ENCODE results near the gene DNAJC18.
"Not testable (repeated sequence)": the region's sequence is repeated elsewhere in the genome, so short reads cannot be mapped to it uniquely, and the experiment has no call there.

DNAJC18 gene

DNA sequence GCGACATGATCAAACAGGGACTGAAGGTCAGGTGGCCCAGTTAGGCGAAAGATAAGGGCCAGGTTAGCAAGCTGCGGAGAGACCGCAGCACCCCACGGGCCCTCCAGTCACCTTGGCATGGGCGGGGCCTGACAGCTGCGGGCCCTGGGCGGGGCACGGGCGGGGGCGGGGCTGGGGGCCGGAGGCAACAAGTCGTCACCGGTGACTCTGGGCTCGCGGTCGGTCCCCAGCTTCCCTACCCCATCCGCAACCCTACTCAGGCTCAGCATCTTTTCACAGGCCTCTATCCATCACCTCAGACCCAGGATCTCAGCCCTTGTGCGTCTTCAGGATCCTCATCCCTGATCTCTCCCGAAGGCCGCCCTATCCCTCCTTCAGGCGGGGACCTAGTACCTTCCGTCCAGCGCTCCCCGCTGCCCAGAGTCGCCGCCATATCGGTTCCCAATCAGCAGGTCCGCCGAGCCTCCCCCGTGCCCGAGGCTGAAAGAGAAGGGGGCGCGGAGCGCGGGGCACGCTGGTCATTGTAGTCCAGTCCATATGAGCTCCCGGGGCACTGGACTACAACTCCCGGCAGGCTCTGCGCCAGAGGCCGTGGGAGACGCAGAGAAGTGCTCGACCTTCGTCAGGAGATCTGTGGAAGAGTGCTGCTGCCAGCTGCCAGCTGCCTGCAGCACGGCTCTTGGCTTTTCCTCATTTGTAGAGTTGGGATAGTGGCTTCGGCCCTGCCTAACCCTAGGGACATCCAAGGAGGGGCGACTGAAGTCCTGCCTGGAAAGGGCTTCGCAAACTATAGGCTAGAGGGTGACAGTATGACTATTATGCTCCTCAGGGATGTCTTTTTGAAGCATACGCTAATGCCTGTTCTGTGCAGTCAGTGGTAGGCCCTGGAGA, at the start of gene DNAJC18:
Gene DNAJC18, minus strand, starts transcription at position 513 of the 891 bp plus-strand sequence. Its CDS starts 80 bp downstream, at position 433.
- peak; percentile 81 for DNase-seq

DNA sequence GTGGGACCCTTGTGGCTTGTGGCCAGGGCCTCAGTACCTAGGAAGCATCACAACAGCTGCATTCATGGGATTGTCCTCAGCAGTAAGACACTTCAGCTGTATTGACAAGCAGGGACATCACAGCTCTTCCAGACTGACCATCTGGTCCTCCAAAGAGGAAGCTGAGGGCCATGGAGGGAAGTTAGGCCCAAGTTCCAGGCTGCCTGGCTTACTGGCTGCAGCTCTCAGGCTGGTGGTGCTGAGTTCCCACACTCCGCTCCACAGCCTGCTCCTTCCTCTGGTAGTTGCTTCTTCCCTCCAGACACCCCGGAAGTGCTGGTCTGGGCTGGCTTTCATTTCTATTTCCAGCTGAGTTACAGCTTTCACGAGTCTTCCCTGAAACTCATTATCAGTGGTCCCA, 48.9 kb upstream of the DNAJC18 start:
- DNase-seq: peak; percentile 82

DNA sequence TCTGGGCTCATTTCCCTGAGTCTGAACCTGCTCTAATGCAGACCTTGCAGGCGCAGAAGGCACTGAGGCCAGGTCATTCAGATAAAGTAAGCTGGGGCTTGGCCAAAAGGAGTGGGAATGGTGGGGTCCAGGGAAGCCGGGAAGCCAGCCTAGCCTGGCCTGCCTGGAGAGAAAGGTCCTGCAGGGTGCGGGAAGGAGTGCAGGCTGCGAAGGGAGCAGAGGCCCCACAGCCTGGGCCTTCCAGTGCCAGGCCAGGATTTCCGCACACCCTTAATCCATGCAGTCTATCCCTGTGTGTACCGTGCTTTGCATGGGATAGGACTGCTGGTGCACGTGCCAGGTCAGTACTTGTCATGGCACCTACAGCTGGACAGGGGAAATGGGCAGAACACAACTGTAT, 46.9 kb upstream of the DNAJC18 start:
- DNase-seq: no peak

DNA sequence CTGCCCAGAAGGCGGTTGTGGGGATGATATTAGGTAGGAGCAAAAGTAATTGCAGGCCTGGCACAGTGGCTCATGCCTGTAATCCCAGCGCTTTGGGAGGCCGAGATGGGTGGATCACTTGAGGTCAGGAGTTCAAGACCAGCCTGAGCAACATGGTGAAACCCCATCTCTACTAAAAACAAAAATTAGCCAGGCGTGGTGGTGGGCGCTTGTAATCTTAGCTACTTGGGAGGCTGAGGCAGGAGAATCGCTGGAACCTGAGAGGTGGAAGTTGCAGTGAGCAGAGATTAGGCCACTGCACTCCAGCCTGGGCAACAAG, 43.5 kb upstream of the DNAJC18 start:
- DNase-seq: not testable (repeated sequence)

DNA sequence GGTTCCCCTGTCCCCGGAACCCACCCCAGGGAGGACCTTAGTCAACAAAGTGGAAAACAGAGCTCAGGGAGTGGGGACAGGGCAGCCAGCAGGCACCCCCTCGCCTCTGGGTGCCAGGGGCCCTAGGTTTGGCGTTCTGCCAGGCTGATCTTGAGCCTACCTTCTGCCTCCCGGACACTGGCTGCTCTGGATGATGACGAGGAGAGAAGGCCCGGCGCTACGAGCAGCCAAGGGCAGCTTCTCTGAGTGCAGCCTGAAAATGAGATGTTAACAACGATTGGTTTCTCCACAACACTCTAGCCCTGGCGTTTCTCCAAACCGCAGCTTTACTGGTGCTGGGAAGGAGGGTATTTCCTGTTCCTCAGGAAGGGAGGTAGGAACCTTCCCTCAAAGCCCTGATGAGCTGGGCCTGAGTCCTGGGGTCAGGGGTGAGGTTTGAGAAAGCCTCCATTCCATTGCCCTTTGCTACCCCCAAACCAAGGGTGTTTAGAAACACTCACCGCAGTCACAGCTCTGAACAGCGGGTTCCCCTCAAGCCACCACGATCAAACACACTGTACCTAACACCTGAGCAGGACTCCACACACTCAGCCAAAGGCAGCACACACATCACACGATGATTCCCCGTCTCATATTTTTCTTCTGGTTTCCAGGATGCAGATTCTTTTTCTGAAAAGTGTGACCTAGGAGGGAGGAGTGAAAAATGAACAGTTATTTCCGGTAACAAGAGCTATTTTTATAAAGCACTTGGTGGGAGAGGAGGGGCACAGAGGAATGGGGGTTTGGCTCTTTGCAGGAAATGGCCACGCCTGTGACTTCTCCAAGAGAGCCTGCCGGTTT, 42.9 kb upstream of the DNAJC18 start, which contains the start of gene STING1:
Gene STING1, minus strand, starts transcription at position 709 of the 840 bp plus-strand sequence. CDS start 1,054 bp downstream, outside the sequence.
- DNase-seq: peak; percentile 98

DNA sequence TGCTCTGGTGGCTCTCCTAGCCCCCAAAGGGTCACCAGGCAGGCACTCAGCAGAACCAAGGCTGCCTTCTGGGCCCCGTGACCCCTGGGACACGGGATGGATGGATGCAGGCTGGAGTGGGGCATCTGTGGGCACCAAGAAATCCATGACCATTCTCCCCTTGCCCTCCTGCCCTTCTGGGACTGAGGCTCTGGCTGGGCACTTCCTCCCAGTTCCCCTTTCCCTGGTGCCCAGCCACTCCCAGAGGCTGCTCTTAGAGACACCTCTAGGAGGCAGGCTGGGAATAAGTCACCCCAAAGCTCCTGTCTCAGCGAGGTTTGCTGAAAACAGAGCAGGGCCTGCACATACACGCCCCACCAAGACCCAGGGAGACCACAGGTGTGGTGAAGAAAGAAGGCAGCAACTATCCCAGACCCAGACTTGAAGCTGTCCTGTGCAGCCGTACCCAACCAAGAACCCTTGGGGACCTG, 42.3 kb upstream of the DNAJC18 start:
- peak; percentile 72 for DNase-seq

DNA sequence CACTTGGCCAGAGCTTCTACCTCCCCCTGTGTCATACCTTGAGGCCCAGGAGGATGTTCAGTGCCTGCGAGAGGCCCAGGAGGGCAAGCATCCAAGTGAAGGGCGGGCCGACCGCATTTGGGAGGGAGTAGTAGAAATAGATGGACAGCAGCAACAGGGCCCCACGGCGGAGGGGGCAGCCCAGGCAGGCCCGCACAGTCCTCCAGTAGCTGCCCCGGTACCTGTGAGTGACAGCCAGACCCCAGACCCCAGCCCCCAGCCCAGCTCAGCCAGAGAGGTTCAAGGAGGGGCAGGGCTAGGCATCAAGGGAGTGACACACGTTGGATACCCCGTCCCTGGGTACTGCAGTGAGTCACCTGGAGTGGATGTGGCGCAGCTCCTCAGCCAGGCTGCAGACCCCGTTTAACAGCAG, 41.8 kb upstream of the DNAJC18 start:
- DNase-seq: no peak

DNA sequence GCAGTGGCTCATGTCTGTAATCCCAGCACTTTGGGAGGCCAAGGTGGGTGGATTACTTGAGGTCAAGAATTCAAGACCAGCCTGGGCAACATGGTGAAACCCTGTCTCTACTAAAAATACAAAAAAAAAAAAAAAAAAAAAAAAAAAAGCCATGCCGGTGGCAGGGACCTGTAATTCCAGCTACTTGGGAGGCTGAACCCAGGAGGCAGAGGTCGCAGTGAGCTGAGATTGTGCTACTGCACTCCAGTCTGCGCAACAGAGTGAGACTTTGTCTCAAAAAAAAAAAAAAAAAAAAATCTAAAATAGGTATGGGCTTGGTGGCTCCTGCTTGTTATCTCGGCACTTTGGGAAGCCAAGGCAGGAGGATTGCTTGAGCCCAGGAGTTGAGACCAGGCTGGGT, 40.4 kb upstream of the DNAJC18 start:
- peak; percentile 7 for DNase-seq

DNA sequence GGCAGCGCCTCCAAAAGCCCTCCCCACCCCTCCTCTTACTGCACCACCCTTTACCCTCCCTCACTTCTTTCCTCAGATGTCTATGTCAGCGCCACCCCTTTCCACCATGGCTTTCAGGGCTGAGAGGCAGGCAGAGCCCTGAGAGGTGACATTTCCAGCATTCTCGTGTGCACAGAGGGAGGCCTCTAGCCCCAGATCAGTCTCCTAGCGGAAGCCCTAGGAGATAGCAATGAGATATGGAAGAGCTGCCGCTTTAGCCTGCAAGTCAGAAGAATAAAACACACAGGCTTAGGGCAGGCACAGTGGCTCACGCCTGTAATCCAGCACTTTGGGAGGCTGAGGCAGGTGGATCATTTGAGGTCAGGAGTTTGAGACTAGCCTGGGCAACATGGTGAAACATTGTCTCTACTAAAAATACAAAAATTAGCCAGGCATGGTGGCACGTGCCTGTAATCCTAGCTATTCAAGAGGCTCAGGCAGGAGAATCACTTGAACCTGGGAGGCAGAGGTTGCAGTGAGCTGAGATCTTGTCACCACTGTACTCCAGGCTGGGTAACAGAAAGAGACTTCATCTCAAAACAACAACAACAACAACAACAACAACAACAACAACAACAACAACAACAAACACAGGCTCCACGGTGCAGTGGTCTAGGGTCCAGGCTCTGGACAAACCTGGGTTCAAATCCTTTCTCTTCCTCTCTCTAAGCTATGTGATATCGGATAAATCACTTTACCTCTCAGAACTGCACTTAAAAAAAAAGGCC, 39.5 kb upstream of the DNAJC18 start:
- not testable (repeated sequence) for DNase-seq

DNA sequence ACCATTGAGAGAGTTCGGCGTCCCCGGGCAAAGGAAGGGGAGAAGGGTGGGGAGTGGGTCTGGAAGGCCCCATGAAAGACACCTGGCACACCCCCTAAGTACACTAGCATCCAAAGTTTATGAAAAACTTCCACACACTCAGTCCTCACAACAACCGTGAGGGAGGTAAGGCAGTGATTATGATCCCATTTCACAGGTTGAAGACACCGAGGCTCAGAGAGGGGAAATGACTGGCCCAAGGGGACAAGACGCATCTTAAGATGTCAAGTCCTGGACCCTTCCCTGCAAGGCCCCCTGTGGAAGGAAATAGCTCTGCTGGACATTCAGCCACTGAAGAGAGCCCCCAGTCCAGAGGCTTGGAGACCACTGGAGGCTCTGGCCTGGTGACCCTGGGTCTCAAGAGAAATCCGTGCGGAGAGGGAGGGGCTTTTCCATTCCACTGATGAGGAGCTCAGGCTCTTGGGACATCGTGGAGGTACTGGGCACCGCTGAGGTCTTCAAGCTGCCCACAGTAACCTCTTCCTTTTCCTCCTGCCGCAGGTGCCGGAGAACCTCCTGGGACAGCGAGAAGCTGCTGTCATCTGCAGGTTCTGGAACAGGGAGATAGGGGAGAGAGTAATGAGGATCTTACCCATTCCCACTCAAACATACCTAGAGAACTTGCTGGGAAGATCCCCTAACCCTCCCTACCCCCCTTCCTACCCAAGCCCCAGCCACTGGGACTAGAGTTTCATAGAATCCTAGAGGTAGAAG, 36.7 kb upstream of the DNAJC18 start:
- DNase-seq: no peak

DNA sequence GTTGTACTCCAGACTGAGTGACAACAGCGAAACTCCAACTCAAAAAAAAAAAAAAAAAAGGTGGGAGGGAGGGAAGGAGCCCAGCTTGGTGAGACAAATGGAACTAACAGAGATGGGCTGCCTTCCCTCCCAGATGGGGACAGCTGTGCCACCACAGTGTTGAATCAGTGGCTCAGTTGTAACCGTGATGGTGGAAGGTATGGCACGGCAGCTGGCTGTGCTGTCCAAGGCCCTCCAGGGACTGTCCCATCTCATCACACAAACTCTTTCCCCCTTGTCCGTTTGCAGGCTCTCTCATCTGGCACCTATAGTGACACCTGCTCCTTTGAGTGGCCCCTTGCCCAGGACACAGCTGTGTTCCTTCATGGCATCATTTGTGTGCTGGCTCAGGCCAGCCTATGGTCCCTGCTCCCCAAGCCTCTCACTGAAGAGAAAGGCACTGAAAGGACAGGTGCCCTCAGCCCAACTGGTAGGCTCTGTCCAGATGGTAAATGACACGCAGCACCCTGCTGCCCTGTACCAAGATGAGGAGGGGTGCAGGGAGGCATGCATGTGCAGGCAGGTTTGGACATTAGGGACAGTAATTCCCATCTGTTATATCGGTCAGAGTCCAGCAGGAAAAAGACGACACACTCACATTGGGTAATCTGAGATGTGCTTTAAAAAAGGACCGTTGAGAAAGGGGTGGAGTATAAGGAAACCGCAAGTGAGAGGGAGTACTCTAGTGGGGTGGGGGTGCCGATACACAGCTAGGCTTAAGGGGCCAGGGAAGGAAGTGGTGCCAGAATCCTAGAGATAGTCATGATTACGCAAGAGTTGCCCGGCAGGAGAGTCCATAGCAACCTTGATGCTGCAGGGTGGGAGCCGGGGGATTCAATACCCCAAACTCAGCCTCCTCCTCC, 35.8 kb upstream of the DNAJC18 start:
- peak; percentile 98 for DNase-seq

DNA sequence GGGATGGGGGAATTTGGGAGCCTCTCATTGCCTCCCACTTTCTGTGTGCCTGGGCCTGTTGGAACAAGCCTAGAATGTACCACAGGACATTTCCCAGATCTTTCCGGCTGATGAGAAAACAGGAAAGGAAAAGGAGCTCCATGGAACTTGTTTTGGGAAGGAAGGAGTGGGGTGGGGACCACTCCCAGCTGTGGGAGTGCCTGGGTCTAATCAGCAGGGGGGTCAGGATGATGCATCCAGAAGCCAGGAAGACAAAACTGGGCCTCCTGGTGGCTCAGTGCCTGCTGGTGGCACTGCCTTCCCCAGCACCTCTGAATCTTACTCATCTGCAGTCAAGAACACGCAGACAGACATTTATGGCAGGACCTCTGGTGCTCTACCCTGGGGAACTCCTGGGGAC, 34.2 kb upstream of the DNAJC18 start:
- no peak for DNase-seq

DNA sequence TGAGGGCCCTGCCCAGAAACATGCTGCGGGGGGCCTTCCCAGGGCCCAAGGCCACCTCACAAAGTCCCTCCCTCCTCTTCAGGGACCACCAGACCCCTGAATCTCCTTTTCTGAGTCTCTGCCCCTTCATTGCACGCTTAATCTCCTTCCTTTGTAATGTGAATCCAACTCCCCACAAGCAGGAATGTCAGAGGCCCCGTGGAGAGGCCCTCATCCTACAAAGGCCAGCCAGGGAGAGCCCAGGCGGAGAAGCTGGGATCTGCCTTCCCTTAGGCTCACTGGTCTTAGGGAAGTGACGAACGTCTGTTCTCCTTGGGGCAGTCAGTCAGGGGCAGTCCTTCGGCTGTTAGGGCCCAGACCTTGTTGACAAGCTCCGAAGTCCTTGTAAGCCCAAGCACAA, 33.8 kb upstream of the DNAJC18 start:
- DNase-seq: no peak

DNA sequence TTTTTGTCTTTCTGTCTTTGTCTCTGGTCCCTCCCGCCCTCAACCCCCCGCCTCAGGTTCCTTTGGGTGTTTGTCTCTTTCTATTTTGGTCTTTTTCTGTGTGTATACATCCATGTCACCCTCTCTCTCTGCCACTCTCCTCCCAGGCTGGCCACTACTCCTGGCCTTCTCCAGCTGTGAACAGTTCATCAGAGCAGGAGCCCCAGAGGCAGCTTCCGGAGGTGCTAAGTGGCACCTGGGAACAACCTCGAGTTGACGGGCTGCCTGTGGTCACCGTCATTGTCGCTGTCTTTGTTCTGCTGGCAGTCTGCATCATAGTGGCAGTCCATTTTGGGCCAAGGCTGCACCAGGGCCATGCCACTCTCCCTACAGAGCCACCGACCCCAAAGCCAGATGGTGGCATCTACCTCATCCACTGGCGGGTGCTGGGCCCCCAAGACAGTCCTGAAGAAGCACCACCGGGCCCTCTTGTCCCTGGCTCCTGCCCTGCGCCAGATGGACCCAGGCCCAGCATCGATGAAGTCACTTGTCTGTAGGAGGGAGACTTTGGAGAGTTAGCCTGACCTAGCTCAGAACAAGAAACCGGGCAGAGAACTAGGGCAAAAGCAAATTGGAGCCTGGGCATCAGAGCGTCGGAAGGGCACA, 33.2 kb upstream of the DNAJC18 start:
- DNase-seq: no peak

DNA sequence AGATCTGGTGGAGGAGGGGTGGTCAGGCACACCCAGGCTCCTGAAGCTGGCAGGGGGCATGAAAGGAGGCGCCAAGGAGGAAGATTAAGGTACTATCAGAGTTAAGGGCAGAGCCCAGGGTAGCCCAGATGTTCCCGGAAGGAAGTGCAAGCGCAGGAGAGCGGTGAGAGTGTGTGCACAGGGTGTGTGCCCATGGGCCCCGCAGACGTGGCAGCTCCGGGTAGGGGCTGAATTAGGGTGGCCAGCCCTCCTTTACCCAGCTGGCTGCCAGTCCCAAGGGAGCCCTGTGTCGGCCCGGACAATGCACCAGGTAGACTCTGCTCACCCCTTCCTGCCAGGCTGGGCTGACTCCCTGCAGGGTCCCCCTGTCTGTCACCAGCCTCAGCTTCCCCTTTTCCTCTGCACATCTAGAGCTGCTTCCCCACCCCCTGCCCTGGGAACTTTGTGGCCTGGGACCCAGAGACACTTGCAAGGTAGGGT, 31.5 kb upstream of the DNAJC18 start, which contains the start of gene SMIM33:
Gene SMIM33, plus strand, starts transcription at position 184 of the 480 bp plus-strand sequence. Its CDS starts 118 bp downstream, at position 302.
- peak; percentile 21 for DNase-seq

DNA sequence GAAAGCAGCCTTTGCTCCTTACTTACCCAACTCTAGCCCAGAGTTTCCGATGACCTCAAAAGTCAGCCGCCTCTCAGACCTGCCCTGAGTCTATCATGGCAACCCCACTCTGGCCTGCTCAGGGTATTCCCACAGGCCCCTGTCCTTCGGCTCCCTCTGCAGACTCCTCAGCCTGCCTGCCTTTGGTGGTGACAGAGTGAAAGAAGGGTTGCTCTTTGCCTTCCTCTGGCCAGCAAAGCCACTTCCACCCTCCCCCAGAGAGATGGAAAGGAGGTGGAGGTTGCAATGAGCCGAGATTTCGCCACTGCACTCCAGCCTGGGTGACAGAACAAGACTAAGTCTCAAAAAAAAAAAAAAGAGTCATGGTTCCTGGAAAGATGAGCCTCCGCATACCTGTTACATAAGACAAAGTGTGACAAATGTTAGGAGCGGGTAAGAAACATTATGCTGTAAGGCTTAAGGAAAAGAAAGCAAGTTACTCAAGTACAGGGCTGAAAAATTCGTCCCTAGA, 29.2 kb upstream of the DNAJC18 start:
- DNase-seq: peak; percentile 82

DNA sequence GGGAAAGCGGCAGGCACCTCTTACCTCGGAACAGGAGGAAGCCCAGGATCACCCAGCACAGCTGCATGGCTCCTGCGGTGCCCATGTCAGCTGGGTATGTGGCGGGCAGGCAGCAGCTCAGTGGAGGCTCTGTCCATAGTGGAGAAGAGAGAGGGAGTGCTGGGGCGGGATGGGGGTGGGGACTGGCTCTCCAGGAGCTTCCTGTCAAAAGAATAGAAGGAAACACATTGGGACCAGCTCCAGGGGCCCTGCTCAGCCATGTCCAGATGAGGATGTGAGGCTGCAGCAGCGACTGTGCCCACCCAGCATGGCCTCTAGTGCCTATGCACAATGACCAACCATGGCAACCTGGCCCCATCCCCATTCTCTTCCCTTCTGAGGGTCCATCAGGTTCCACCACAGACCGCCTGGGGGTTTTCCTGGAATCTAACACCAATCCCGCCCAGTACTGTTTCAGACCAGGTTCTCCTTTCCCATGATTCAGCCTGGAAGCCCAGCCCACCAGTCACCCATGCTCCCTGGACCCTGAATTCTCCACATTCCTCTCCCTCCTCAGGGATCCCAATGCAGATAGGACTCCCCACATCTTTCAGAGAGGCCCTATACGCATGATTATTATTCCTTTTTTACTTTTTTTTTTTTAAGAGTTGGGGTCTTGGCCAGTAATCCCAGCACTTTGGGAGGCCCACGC, 23.4 kb upstream of the DNAJC18 start, which contains the start of gene ECSCR:
Gene ECSCR, minus strand, starts transcription at position 158 of the 691 bp plus-strand sequence. Its CDS starts 73 bp downstream, at position 85.
- no peak for DNase-seq

DNA sequence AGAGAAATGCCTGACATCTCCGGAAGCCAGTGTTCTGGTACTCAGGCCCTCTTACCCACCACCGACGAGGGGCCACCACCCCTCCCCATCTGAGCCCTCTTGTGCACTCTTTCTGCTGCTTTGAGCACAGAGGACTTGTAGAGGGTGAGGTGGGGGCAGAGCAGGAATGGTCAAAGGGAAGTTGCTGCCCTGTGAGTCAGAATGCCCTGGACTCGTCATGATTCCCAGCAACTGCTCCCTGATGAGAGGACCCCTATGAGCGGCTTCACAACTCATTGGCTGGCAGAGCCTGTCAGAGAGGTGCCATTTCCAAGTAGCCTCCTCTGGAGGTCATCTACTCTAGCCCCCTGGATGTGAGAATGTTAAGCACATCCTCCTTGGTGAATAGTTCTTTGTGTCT, 22.4 kb upstream of the DNAJC18 start:
- DNase-seq: no peak

DNA sequence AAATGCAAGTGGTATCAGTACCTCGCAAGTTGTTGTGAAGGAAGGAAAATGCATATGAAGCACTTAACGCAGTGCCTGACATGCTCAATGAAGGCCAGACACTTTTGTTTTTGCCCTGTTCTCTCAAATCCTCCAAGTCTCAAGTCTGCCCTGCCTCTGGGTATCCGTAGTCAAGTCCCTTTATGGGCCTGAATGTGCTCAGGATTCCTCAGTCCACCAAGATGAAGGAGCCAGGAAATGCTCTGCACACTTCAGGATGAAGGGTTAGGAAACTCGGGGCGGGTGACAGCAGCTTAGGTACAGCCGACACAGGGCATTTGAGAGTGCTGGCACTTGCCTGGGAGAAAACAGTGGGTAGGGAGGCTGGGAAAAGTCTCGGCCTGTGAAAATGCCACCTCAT, 21.9 kb upstream of the DNAJC18 start:
- DNase-seq: no peak

All from MV-4-11 (cell line).